Raji (cell line): ENCODE results near the gene KRTAP5-5.

Experiments
- POLR2A ChIP-seq: IDR thresholded peaks from 2 replicates; pipeline ENCODE4 v1.6.1; 2011; ENCODE audit warnings: low read depth, low read length, control low read depth; ENCODE audit not compliant: insufficient read depth

Gene KRTAP5-5

DNA sequence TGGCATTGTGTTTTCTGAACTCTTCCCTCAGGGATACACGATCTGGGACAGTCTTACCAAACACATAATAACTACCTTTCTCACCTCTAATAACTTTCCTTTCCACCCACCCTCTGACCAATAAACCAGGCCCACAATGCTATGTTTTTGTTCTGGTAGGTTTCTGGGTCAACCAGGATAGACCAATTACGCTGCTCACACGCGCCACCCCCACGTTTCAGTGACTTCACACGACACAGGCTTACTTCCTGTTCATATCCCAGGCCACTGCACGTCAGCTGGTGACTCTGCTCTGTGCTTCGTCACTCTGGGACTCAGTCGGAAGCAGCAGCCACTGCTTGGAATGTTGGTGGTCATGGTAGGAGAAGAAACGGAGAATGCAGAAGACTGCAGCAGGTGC, 10.1 kb upstream of the KRTAP5-5 start:
- TF ChIP-seq POLR2A: no peak

DNA sequence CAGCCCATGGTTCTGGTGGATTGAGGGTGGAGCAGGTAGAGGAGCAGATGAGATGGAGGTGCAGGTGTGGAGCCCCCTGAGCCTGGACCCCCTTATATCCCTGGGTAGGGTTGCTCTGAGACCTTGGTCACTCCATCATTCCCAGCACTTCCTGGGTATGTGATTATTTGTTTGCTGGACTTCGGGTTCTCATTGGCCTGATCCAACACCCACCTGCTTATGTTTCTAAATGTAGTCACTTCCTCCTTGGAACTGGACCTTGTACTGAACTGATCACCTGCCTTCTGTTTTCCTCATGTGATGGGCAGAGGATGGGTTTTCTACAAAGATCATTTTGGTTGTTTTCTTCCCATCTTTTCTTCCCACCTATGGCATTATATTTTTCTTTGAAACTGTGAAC, 7.5 kb upstream of the KRTAP5-5 start, which contains the start of gene KRTAP5-4:
KRTAP5-4 (minus strand) TSS at position 53 of the 400 bp plus-strand sequence; CDS start at position 8, 45 bp downstream.
- no peak for TF ChIP-seq POLR2A

DNA sequence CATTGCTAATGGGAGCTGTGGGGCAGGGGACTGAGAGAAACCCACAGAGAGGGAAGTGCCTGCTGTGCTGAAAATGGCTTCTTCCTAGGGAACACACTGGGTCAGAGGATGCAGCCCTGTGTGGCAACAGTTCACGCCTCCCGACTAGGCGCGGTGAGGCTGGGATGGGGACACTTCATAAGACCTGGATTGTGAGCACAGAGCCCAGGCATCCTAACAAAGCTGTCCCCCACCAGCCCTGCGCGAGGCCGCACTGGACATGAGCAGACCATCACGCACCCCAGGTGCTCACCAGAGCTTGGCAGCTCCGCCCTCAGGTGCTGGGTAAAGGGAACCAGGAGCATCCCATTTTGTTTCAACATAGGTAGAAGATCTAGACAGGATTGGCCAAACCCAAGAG, 5.9 kb upstream of the KRTAP5-5 start:
- TF ChIP-seq POLR2A: no peak

DNA sequence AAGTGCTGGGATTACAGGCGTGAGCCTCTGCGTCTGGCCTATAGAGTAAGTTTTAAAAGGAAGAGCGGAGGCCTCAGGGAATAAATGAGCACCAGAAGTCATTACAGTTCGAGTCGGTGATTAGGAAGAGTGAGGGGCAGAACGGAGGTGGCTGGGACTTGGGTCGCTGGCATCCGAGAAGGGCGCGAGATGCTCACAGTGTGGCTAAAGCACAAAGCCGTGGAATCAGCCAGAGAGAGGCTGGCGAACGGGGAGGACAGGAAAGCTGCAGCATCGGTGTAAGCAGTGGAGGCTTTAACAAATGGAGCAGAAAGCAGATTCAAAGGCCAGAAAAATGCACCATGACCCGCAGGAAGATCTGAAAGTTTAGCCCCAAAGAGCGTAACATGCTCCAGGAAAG, 5.0 kb upstream of the KRTAP5-5 start:
- TF ChIP-seq POLR2A: no peak

DNA sequence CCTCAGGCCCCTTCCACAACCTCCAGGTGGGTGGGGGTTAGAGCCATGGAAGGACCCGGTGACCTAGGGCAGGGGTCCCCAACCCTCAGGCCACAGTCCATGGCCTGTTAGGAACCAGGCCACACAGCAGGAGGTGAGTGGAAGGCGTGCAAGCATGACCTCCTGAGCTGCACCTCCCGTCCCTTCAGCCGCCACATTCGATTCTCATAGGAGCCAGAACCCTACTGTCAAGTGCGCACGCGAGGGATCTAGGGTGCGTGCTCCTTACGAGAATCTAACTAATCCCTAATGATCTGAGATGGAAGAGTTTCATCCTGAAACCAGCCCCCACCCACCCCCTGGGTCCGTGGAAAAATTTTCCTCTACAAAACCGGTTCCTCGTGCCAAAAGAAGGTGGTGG, 4.0 kb upstream of the KRTAP5-5 start:
- no peak for TF ChIP-seq POLR2A

DNA sequence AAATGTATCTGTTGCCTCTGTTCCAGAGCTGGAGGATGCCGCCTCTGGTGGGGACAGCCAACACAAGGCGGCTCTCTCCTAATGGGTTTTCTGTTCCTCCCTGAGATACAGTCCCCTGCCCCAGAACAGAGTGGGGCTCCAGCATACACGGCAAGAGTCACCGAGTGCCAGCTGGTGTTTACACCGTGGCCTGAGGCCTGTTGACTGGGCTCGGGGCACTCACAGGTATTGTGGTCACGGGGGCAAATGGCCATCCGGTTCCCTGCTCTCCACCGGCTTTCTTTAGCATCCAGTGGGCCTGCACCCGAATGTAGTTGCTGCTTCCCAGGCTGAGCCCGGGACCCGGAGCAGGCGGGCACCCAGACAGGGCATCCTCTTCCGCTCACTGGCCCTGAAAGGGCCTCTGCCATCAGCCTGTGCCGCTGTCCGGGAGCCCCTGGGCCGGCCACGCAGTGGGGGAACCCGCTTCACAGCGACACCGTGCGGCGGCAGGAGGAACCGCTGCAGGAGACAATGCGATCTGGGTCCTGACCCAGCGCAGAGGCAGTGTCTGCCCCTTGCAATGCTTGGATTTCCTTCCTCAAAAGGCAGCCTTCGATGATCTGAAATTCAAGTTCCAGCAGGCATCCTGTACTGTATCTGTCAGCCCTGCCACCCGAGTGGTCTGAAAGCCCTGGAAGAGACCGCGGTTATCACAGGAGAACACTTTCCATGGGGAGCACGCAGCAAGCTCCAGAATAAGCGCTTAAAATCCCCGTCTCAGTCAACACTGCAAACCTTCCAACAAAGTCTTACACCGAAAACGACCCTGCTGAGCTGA, 859 bp upstream of the KRTAP5-5 start:
- no peak for TF ChIP-seq POLR2A

DNA sequence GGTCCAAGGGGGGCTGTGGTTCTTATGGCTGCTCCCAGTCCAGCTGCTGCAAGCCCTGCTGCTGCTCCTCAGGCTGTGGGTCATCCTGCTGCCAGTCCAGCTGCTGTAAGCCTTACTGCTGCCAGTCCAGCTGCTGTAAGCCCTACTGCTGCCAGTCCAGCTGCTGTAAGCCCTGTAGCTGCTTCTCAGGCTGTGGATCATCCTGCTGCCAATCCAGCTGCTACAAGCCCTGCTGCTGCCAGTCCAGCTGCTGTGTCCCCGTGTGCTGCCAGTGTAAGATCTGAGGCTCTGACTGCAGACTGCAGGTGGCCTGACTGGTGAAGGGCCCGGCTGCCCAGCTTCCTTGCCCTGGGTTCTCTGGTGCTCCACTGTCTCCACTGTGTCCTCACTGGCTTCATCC, 696 bp downstream of the KRTAP5-5 start:
- no peak for TF ChIP-seq POLR2A

DNA sequence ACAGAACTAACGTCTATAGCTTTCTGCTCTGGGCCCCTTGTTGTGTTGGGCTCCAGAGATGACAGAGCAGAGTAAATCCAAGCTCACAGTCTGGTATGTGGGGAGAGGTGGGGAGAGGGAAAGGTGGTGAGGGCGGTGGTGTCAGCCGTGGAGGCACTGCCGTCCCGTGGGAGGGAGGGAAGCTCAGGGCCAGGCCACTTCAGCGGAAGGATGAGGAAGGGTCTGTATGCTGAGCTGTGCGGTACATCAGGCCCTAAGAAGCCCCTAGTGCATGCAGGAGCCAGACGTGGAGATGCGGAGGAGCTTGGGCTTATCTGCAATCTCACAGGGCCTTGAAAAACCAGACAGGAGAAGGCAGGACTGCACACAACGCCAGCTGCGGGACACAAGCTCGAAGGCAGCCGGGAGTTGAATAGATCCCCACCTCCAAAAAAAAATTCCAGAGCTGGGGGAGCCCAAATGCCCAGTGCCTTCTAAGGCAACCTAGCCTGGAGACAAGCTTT, 1.5 kb downstream of the KRTAP5-5 start:
- TF ChIP-seq POLR2A: no peak

DNA sequence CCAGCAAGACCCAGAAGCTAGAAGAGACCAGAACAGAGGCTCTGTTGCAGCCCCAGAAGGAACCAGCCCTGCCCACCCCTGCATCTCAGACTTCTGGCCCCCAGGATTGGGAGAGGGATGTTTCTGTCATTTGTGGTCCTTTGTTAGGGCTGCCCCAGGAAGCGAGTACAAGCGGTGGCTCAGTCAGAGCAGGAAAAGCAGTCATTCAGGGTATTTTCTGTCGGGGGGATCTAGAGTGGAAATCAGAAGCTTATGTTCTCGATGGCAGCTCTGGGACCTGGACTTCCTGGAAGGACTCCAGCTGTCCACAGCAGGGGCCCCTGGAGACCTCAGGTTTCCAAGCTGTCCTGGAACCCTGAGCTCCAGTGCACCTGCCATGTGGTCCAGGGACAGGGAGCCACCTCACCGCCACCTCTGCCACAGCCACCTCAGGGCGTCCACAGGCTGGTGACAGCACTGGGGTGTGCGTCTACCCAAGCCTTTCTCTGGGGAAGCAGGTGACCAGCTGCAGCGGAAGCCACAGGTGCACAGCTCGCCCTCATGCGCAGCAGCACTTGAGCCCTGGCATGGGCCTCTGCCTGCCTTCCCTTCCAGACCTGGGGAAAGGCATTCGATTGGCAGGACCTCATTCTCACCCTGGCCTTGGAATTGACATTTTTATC, 2.6 kb downstream of the KRTAP5-5 start:
- no peak for TF ChIP-seq POLR2A

DNA sequence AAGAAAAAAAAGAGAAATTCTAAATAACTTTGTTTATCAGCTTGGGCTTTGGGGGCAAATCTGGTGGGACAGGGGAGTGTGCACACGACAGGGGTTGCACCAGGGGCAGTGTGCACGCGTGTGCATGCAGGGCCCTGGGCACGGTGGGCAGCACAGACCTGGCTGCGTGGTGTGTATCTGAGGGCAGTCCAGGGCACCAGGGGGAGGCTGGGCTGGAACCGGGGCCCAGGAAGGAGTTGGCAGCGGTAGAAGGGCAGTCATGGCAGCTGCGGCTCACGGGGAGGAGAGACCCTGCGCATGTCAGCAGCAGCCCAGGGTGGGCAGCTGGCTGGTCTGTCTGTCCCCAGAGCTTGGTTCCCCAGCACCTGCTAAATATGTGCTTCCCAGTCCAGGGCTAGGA, 4.3 kb downstream of the KRTAP5-5 start:
- TF ChIP-seq POLR2A: no peak

DNA sequence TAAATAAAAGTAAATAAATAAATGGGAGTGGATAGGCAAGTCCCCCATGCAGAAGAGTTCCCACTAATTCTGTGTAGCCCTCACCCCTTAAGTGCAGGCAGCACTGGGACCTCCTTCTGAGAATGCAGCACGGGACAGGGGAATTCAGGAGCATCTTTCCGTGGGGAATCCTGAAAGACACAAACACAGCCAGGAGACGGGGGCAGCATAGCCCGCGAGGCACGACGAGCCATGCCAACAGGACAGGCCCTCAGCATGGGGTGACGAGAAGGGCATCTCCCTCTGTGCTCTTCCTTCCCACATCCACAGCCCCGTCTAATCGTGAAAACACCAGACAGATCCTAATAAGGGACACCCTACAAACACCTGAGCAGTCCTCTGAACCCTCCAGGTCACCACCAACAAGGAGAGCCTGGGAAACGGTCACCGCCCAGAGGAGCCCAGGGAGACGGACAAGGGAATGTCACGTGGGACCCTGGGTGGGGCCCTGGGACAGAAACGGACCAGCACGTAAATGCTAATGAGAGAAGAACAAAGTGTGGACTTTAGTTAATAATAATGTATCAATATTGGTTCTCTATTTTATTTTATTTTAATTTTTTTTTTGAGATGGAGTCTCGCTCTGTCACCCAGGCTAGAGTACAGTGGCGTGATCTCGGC, 6.8 kb downstream of the KRTAP5-5 start:
- TF ChIP-seq POLR2A: no peak

DNA sequence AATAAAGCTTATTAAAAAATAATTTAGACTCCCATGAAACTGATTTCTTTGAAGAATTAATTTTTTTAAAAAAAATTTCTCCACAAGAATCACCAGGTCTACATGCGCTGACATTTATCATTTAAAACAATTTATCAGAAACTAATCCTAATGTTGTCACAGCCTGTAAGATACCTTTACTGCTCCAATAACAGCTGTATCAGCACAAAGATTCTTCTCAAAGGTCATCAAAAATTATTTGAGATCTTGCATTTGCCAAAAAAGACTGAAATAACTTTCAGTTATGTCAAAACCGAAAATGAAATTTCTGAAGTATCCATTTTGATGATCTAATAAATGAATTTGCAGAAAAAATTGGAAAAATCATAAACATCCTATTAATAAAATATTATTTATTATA, 8.1 kb downstream of the KRTAP5-5 start:
- TF ChIP-seq POLR2A: no peak

DNA sequence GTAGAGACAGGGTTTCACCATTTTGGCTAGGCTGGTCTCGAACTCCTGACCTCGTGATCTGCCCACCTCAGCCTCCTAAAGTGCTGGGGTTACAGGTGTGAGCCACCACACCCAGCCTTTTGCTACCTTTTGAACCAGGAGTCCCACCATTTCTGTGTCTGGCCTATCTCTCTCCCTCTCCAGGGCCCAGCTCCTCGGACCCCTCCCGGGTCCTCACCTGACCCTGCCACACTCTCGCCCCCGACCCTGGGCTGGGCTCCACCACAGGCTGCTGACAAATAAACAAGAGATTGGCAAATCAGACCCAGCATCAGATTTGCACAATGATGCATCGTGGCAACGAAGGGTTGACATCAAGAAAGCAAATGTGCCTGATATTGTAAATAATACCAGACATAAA, 8.8 kb downstream of the KRTAP5-5 start:
- no peak for TF ChIP-seq POLR2A

DNA sequence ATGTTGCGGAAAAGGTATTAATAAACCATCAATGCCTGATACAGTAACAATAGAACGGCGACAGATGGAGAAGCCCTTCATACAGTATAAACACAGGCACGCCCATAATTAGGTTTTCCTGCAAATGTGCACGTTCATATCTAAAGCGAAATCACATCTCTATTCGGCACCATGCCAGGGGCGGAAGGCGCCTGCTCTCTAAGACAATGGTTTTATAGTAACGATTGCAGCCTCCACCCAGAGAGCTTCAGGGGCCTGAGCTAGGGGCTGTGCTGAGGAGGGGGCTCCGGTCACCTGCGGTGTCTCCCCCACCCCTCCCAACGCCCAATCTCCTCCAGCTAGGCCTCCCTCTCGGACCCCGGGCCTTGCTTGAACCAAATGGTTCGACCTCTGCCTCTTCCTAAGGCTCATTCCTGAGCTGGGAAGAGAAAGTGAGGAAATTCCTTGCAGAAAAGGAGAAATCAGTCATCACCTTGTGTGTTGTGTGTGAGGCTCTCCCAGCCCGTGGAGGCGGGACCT, 9.6 kb downstream of the KRTAP5-5 start:
- TF ChIP-seq POLR2A: no peak

DNA sequence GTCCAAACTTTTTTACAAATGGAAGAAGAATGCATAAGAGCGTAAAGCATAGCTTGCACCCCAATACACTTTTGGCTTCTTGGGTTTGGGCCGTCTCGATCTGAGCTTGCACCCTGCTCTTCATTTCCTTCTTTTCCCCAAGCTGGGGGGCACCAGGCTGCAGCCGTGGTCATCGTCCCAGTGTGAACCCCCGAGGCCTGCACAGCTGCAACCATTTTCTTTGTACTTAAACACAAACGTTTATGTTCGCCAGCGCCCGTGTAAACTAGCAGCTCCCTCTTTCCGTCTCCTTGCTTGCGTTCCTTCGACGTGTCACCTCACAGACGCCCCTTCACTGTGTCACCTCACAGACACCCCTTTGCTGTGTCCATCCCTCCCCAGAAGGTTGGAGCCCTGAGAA, 10.1 kb downstream of the KRTAP5-5 start:
- TF ChIP-seq POLR2A: no peak
